HG03520 (cell line): ENCODE data around the gene AHRR.

Source experiments
- ATAC-seq: cut with Tn5 transposase; IDR thresholded peaks from one replicate; pipeline ENCODE4 v1.9.1; 2021; ENCODE audit warnings: mild to moderate bottlenecking, moderate library complexity; ENCODE audit not compliant: unreplicated experiment

Gene AHRR

GRCh38 chr5:318931-319601, 2.4 kb upstream of the AHRR start:
- ATAC-seq = no peak

GRCh38 chr5:320524-321229, 837 bp upstream of the AHRR start:
- ATAC-seq = no peak

GRCh38 chr5:321726-322251, 275 bp downstream of the AHRR start:
- peak; percentile 14 for ATAC-seq

GRCh38 chr5:322281-322941, 897 bp downstream of the AHRR start:
- ATAC-seq = peak; percentile 37

- no peak for ATAC-seq
Measured at GRCh38 chr5:322942-323879, 1.7 kb downstream of the AHRR start.

- ATAC-seq = no peak
Measured at GRCh38 chr5:324736-325612, 3.5 kb downstream of the AHRR start.

GRCh38 chr5:326109-326508, 4.6 kb downstream of the AHRR start:
- ATAC-seq = no peak

GRCh38 chr5:329121-329735, 7.7 kb downstream of the AHRR start:
- ATAC-seq = no peak

- no peak for ATAC-seq
Measured at GRCh38 chr5:329768-330167, 8.3 kb downstream of the AHRR start.

GRCh38 chr5:332843-333242, 11.3 kb downstream of the AHRR start:
- no peak for ATAC-seq

- ATAC-seq = no peak
Measured at GRCh38 chr5:333945-334344, 12.4 kb downstream of the AHRR start.

- no peak for ATAC-seq
Measured at GRCh38 chr5:334903-335739, 13.6 kb downstream of the AHRR start.

GRCh38 chr5:335740-336038, 14.2 kb downstream of the AHRR start:
- no peak for ATAC-seq

GRCh38 chr5:337563-338130, 16.1 kb downstream of the AHRR start:
- no peak for ATAC-seq

- ATAC-seq = no peak
Measured at GRCh38 chr5:342501-343460, 21.3 kb downstream of the AHRR start.

- ATAC-seq = no peak
Measured at GRCh38 chr5:343461-344401, 22.2 kb downstream of the AHRR start.
